ENCODE data around the gene RASA2. TPM values are rescaled to one million over a fixed set of nuclear protein-coding genes. Genes with fewer than 3 reads are reported as not detected.

RASA2 gene
- total and polyA plus RNA-seq, 2 of the 8 experiments (the other 6 are each of a cell fraction or from before 2014, with no cell fraction given) = 3.5 to 15.9 TPM

- Histone ChIP-seq H3K27ac (ENCODE audit: low read depth, low read length) (no peak overlapping the region), H3K9me3 (ENCODE audit: insufficient read depth in 2 of 2, low read depth in 1 of 2, low read length in 1 of 2) (peaks cover 4 to 5% of the 10 kb centered on the region in 2 experiments; a peak in 1 of 4 replicates)
- CTCF ChIA-PET (ENCODE audit: partially characterized antibody) = interaction anchor here (3.9 kb wide), 1 partner anchor 9 kb away, joined by 33 read pairs; no protein-coding TSS in a partner anchor
Observed at GRCh38 chr3:141469720-141470119, 17.1 kb upstream of the RASA2 start.

More at GRCh38 chr3:141469720-141470119, 17.1 kb upstream of the RASA2 start:
- Histone ChIP-seq H3K4me2 (ENCODE audit: insufficient read depth in 1 of 2, low read depth in 2 of 2, low read length in 2 of 2) (no peak overlapping the region), H3K4ac (replicated peaks; ENCODE audit: insufficient read length, low read depth, low read length) (no peak overlapping the region), H2BK5ac (ENCODE audit: low read depth, low read length) (no peak overlapping the region), H3K56ac (replicated peaks; ENCODE audit: insufficient read length, low read depth, low read length) (no peak overlapping the region), H4K91ac (replicated peaks; ENCODE audit: insufficient read length, low read length) (no peak overlapping the region), H2BK15ac (ENCODE audit: low read length) (no peak overlapping the region), H3K18ac (ENCODE audit: extremely low read depth, low read length) (no peak overlapping the region), H3K9ac (replicated peaks in 1 of 4; ENCODE audit: extremely low read depth in 1 of 4, low read depth in 3 of 4, low read length in 3 of 4) (no peak overlapping the region), H2AFZ (ENCODE audit: low read length) (no peak overlapping the region), H3K4me1 (replicated peaks in 1 of 4; ENCODE audit: control insufficient read depth in 3 of 4, insufficient read depth in 4 of 4, low read length in 3 of 4) (no peaks in the 10 kb centered on the region), H2BK120ac (replicated peaks; ENCODE audit: low read depth, low read length) (no peak overlapping the region), H3K14ac (ENCODE audit: insufficient read length) (no peak overlapping the region), H3K27me3 (replicated peaks in 1 of 4; ENCODE audit: control insufficient read depth in 3 of 4, extremely low read depth in 1 of 4, insufficient read depth in 3 of 4, low read length in 3 of 4) (no peaks in the 10 kb centered on the region), H3K79me1 (ENCODE audit: low read depth, low read length) (no peaks in the 10 kb centered on the region), H3K79me2 (ENCODE audit: control insufficient read depth in 1 of 2, insufficient read depth in 2 of 2, low read length in 2 of 2) (no peaks in the 10 kb centered on the region), H3K36me3 (ENCODE audit: control insufficient read depth in 2 of 4, insufficient read depth in 4 of 4, low read length in 3 of 4) (no peaks in the 10 kb centered on the region), H3K23ac (ENCODE audit: insufficient read length) (no peak overlapping the region), H3K23me2 (ENCODE audit: low read depth, low read length) (no peaks in the 10 kb centered on the region), H4K8ac (ENCODE audit: extremely low read depth, insufficient read depth, low read length) (no peak overlapping the region), H4K5ac (ENCODE audit: insufficient read length, low read depth, low read length) (no peak overlapping the region), H2AK5ac (ENCODE audit: low read depth, low read length) (no peak overlapping the region), H2BK12ac (ENCODE audit: low read depth, low read length) (no peak overlapping the region), H4K20me1 (replicated peaks in 1 of 2; ENCODE audit: control insufficient read depth in 1 of 2, insufficient read depth in 2 of 2, low read length in 2 of 2) (no peaks in the 10 kb centered on the region), H3K4me3 (ENCODE audit: extremely low read depth in 1 of 4, insufficient read depth in 2 of 4, low read depth in 3 of 4, low read length in 4 of 4) (no peak overlapping the region), H2BK20ac (ENCODE audit: low read length) (no peak overlapping the region)
- DNase-seq (ENCODE audit: low read depth in 1 of 2, low spot score in 2 of 2) (no peak), FAIRE-seq (no peak)
- POLR2A ChIA-PET (ENCODE audit: partially characterized antibody) = no interaction called here
- TF ChIP-seq HDAC6 (IDR thresholded peaks at IDR 0.05; ENCODE audit: low read depth, low read length) (no peak), FOSL1 (IDR thresholded peaks at IDR 0.05; ENCODE audit: insufficient read depth, low read depth, low read length) (no peak), TAF1 (IDR thresholded peaks at IDR 0.05; ENCODE audit: low read depth, low read length) (no peak), CHD2 (IDR thresholded peaks at IDR 0.05; ENCODE audit: low read length) (no peak), GABPA (IDR thresholded peaks at IDR 0.05; ENCODE audit: borderline replicate concordance, insufficient read depth, low read length) (no peak)

Measured in H1 (cell line).